IMR-90 (cell line): Measurements from ENCODE around the gene GALR2. TPM values are rescaled to one million over a fixed set of nuclear protein-coding genes. Genes with fewer than 3 reads are reported as not detected.

Experiments
- ATAC-seq: fragments of 200-7000 bp; cut with Tn5 transposase; 2 replicates; pipeline ENCODE4 v1.9.1; 2020; ENCODE audit warnings: low read depth, mild to moderate bottlenecking, moderate library complexity
- BruUV-seq: library from RNA; stranded (reverse); fragments of 400-500 nt; replicated peaks from 2 replicates; lab custom pipeline; 2021; lab: Mats Ljungman, UMichigan
- CTCF ChIA-PET: fragments of 300-600 bp; formaldehyde crosslinking; extraction: SDS; loops from one replicate; lab custom pipeline; 2021; ENCODE audit warnings: antibody characterized with exemption; lab: Yijun Ruan, JAX
- POLR2A ChIA-PET: fragments of 300-600 bp; sonication (Branson Sonifier 250); formaldehyde crosslinking; loops from one replicate; lab custom pipeline; 2022; ENCODE audit warnings: antibody characterized with exemption; ENCODE audit not compliant: unreplicated experiment; lab: Charles Lee
- DNase-seq: peaks from one replicate; pipeline ENCODE4 v3.0.0; 2013
- H2AFZ ChIP-seq: replicated peaks from 2 replicates; pipeline ENCODE3; 2013; ENCODE audit warnings: low read length, mild to moderate bottlenecking; ENCODE audit not compliant: poor library complexity
- H2AK5ac ChIP-seq: 2 replicates; pipeline ENCODE4 v1.6.1; 2013; ENCODE audit warnings: low read depth, low read length, inconsistent platforms
- H2AK9ac ChIP-seq: replicated peaks from 2 replicates; pipeline ENCODE3; 2013; ENCODE audit warnings: mild to moderate bottlenecking, low read depth, low read length, moderate library complexity; ENCODE audit not compliant: poor library complexity
- H2BK120ac ChIP-seq: 2 replicates; pipeline ENCODE4 v1.6.1; 2013; ENCODE audit warnings: low read depth, low read length, inconsistent platforms
- H2BK15ac ChIP-seq: 3 replicates; pipeline ENCODE4 v1.6.1; 2013; ENCODE audit warnings: low read depth, low read length, inconsistent platforms
- H2BK20ac ChIP-seq: 2 replicates; pipeline ENCODE4 v1.6.1; 2013; ENCODE audit warnings: low read depth, mild to moderate bottlenecking, inconsistent platforms, low read length, moderate library complexity
- H2BK5ac ChIP-seq: 2 replicates; pipeline ENCODE4 v1.6.1; 2013; ENCODE audit warnings: mild to moderate bottlenecking, low read depth, low read length, inconsistent platforms; ENCODE audit not compliant: poor library complexity, severe bottlenecking
- H3K14ac ChIP-seq: replicated peaks from 2 replicates; pipeline ENCODE4 v1.6.1; 2013; ENCODE audit warnings: low read depth, low read length, inconsistent platforms
- H3K18ac ChIP-seq: 2 replicates; pipeline ENCODE4 v1.6.1; 2013; ENCODE audit warnings: low read depth, low read length, control low read depth
- H3K23ac ChIP-seq: 2 replicates; pipeline ENCODE4 v1.6.1; 2013; ENCODE audit warnings: low read depth, low read length, inconsistent platforms
- H3K27ac ChIP-seq: 2 replicates; pipeline ENCODE4 v1.5.1; 2013; ENCODE audit warnings: mild to moderate bottlenecking, control low read depth, low read length; ENCODE audit not compliant: insufficient read depth
- H3K27me3 ChIP-seq: 2 replicates; pipeline ENCODE4 v1.6.1; 2013; ENCODE audit warnings: low read length; ENCODE audit not compliant: control insufficient read depth, insufficient read depth
- H3K36me3 ChIP-seq: 2 replicates; pipeline ENCODE4 v1.6.1; 2013; ENCODE audit warnings: low read length, mixed read lengths; ENCODE audit not compliant: control insufficient read depth, insufficient read depth
- H3K4ac ChIP-seq: 2 replicates; pipeline ENCODE4 v1.6.1; 2013; ENCODE audit warnings: low read depth, low read length, inconsistent platforms
- H3K4me1 ChIP-seq: 2 replicates; pipeline ENCODE4 v1.6.1; 2013; ENCODE audit warnings: low read length, mixed read lengths; ENCODE audit not compliant: control insufficient read depth, insufficient read depth
- H3K4me2 ChIP-seq: 2 replicates; pipeline ENCODE4 v1.6.1; 2013; ENCODE audit warnings: low read depth, mild to moderate bottlenecking, control low read depth, low read length, moderate library complexity
- H3K4me3 ChIP-seq: 2 replicates; pipeline ENCODE4 v1.5.1; 2013; ENCODE audit warnings: low read depth, mild to moderate bottlenecking, control low read depth, low read length, moderate library complexity; ENCODE audit not compliant: insufficient read depth
- H3K56ac ChIP-seq: 2 replicates; pipeline ENCODE4 v1.6.1; 2013; ENCODE audit warnings: low read length, inconsistent platforms; ENCODE audit not compliant: insufficient read depth; ENCODE audit errors: extremely low read depth
- H3K79me1 ChIP-seq, 2 experiments: 2 replicates each; pipeline ENCODE4 v1.6.1; 2013; ENCODE audit warnings: low read length in 2 of 2, inconsistent platforms in 1 of 2, low read depth in 1 of 2
- H3K9ac ChIP-seq: 2 replicates; pipeline ENCODE4 v1.6.1; 2013; ENCODE audit warnings: low read depth, low read length, control low read depth
- H3K9me1 ChIP-seq: 2 replicates; pipeline ENCODE4 v1.6.1; 2013; ENCODE audit warnings: low read length, inconsistent platforms; ENCODE audit not compliant: insufficient read depth
- H3K9me3 ChIP-seq: 2 replicates; pipeline ENCODE4 v1.6.1; 2013; ENCODE audit warnings: low read length; ENCODE audit not compliant: control insufficient read depth, insufficient read depth
- H4K20me1 ChIP-seq: 2 replicates; pipeline ENCODE4 v1.6.1; 2013; ENCODE audit warnings: low read length, inconsistent platforms; ENCODE audit not compliant: insufficient read depth
- H4K5ac ChIP-seq: 2 replicates; pipeline ENCODE4 v1.6.1; 2013; ENCODE audit warnings: mild to moderate bottlenecking, low read depth, low read length, control low read depth
- H4K8ac ChIP-seq, 2 experiments: 2 replicates each; pipeline ENCODE4 v1.6.1; 2013; ENCODE audit warnings: low read depth in 2 of 2, low read length in 2 of 2, control low read depth in 1 of 2, inconsistent platforms in 1 of 2
- H4K91ac ChIP-seq: 2 replicates; pipeline ENCODE4 v1.6.1; 2013; ENCODE audit warnings: low read depth, low read length, inconsistent platforms; ENCODE audit not compliant: insufficient read depth
- BHLHE40 ChIP-seq: fragments of 150-350 bp; IDR thresholded peaks from 2 replicates; pipeline ENCODE4 v1.6.1; 2016; ENCODE audit warnings: mild to moderate bottlenecking, low read depth, low read length
- CEBPB ChIP-seq: IDR thresholded peaks from 2 replicates; pipeline ENCODE4 v1.6.1; 2012; ENCODE audit warnings: low read depth, low read length, improper control_type of control experiment
- ELK1 ChIP-seq: fragments of 150-350 bp; IDR thresholded peaks from 2 replicates; pipeline ENCODE4 v1.6.1; 2016; ENCODE audit warnings: low read depth, mild to moderate bottlenecking, low read length, moderate library complexity, borderline replicate concordance
- FOS ChIP-seq: fragments of 150-350 bp; IDR thresholded peaks from 2 replicates; pipeline ENCODE4 v1.6.1; 2016; ENCODE audit warnings: low read depth, low read length
- MAFK ChIP-seq: IDR thresholded peaks from 2 replicates; pipeline ENCODE4 v1.6.1; 2012; ENCODE audit warnings: low read depth, low read length, improper control_type of control experiment
- MAZ ChIP-seq: IDR thresholded peaks from 2 replicates; pipeline ENCODE4 v1.6.1; 2012; ENCODE audit warnings: low read depth, mild to moderate bottlenecking, low read length, improper control_type of control experiment, moderate library complexity, borderline replicate concordance
- MXI1 ChIP-seq: IDR thresholded peaks from 2 replicates; pipeline ENCODE4 v1.6.1; 2012; ENCODE audit warnings: low read depth, mild to moderate bottlenecking, low read length, moderate library complexity, borderline replicate concordance
- NFE2L2 ChIP-seq: fragments of 150-350 bp; IDR thresholded peaks from 2 replicates; pipeline ENCODE4 v1.6.1; 2016; ENCODE audit warnings: low read depth, mild to moderate bottlenecking, low read length
- RCOR1 ChIP-seq: IDR thresholded peaks from 2 replicates; pipeline ENCODE4 v1.6.1; 2012; ENCODE audit warnings: mild to moderate bottlenecking, low read length, improper control_type of control experiment; ENCODE audit not compliant: insufficient replicate concordance
- SMC3 ChIP-seq: fragments of 150-350 bp; IDR thresholded peaks from 2 replicates; pipeline ENCODE4 v1.6.1; 2016; ENCODE audit warnings: low read depth, mild to moderate bottlenecking, antibody characterized with exemption, low read length, moderate library complexity
- WGBS, 2 experiments: methylation state at CpG; one replicate each; pipeline versions ENCODE4 v1.1.5 to v1.1.7; 2013; ENCODE audit warnings: missing lambda C conversion rate in 2 of 2; ENCODE audit not compliant: insufficient read length in 1 of 2; ENCODE audit errors: extremely low coverage in 2 of 2; 5-methylcytosine and 5-hydroxymethylcytosine counted together
- dilution Hi-C: fragments of 300-500 bp; cut with HindIII; formaldehyde crosslinking; loops from one replicate; pipeline ENCODE4 v1.14.3; 2018; ENCODE audit warnings: low sequenced_read_pairs; ENCODE audit not compliant: unreplicated experiment
- in situ Hi-C: fragments of 300-500 bp; cut with MboI; formaldehyde crosslinking; loops from 3 replicates; pipeline ENCODE4 v1.14.3; 2019; ENCODE audit warnings: low sequenced_read_pairs, inconsistent platforms, mixed read lengths
- intact Hi-C: fragments of 100-400 bp; cut with micrococcal nuclease; formaldehyde crosslinking; loops from 2 replicates; pipeline ENCODE4 v1.10.0; 2022
- polyA plus RNA-seq, 3 experiments: library from polyadenylated mRNA; depleted of rRNA; stranded (reverse); fragments of >200 nt; gene quantifications; 2 replicates each; pipeline ENCODE4 v1.2.3, GENCODE V29; 2012; ENCODE audit warnings: low replicate concordance in 1 of 3
- total RNA-seq: library from RNA; depleted of rRNA; stranded (reverse); fragments of >200 nt; gene quantifications from 2 replicates; pipeline ENCODE4 v1.2.3, GENCODE V29; 2012

Gene GALR2
- total and polyA plus RNA-seq, 2 of the 4 experiments (the other 2 are of a cell fraction), result 0.07 TPM; not detected in 1

GRCh38 chr17:76115138-76115754, 40.7 kb downstream of the GALR2 start:
- Histone ChIP-seq H2BK120ac (no peak overlapping the region), H3K4me2 (no peak overlapping the region), H2AFZ (no peak overlapping the region), H3K36me3 (no peaks in the 10 kb centered on the region), H2BK15ac (no peak overlapping the region), H3K23ac (no peak overlapping the region), H3K4me3 (no peak overlapping the region), H2BK20ac (no peak overlapping the region), H3K56ac (no peak overlapping the region), H3K79me1 (no peaks in the 10 kb centered on the region), H3K9ac (no peak overlapping the region), H2AK5ac (no peak overlapping the region), H4K20me1 (no peaks in the 10 kb centered on the region), H3K9me1 (no peaks in the 10 kb centered on the region), H3K9me3 (no peaks in the 10 kb centered on the region), H2BK5ac (no peak overlapping the region), H4K91ac (no peak overlapping the region), H3K18ac (no peak overlapping the region), H4K5ac (no peak overlapping the region), H3K4ac (no peak overlapping the region), H3K14ac (no peak overlapping the region), H2AK9ac (no peak overlapping the region), H3K27ac (no peak overlapping the region), H3K4me1 (no peaks in the 10 kb centered on the region), H4K8ac (no peak overlapping the region), H3K27me3 (peaks cover 2% of the 10 kb centered on the region; the same call in 1 of the 2 replicates)
- BruUV-seq, result no TSS peak
- CTCF ChIA-PET, result no interaction called here
- WGBS, 2 experiments, result no CpG with 5 or more reads among the region's 7 CpGs
- no peak for DNase-seq
- in situ Hi-C loops (loop anchor here (5.0 kb wide), 1 partner anchor 167 kb away; no protein-coding TSS in a partner anchor), dilution Hi-C loops (no loop called here), intact Hi-C loops (no loop called here)
- POLR2A ChIA-PET, result no interaction called here
- no peak for ATAC-seq
- TF ChIP-seq FOS (no peak), NFE2L2 (no peak), ELK1 (no peak), BHLHE40 (no peak), MAFK (no peak), CEBPB (no peak), MXI1 (no peak), MAZ (no peak), SMC3 (no peak), RCOR1 (no peak)
